Lung (tissue), 12 donors: ENCODE measurements around the gene PPP1R12C. TPM values are rescaled to one million over a fixed set of nuclear protein-coding genes. Genes with fewer than 3 reads are reported as not detected.

Experiments
- ATAC-seq: fragments of 200-7000 bp; cut with Tn5 transposase; one replicate; pipeline ENCODE4 v1.9.1; 2020; ENCODE audit warnings: moderate number of reproducible peaks; ENCODE audit not compliant: insufficient read depth, low FRiP score
- DNase-seq, 3 donors: peaks; one replicate each; pipeline ENCODE4 v3.0.0-alpha.2; 2013 to 2017
- H3K27ac ChIP-seq, 2 donors: one replicate each; pipeline ENCODE4 v1.5.1; 2013; ENCODE audit warnings: mild to moderate bottlenecking in 2 of 2, moderate library complexity in 2 of 2, control low read depth in 1 of 2, inconsistent platforms in 1 of 2, low read depth in 1 of 2, low read length in 1 of 2
- H3K27me3 ChIP-seq, 3 donors: one replicate each; pipeline ENCODE4 v1.5.1; 2013; ENCODE audit warnings: low read length in 2 of 3; ENCODE audit not compliant: control insufficient read depth in 3 of 3, insufficient read depth in 3 of 3
- H3K36me3 ChIP-seq, 4 donors: one replicate each; pipeline ENCODE4 v1.5.1; 2013; ENCODE audit warnings: low read length in 4 of 4, mild to moderate bottlenecking in 1 of 4, moderate library complexity in 1 of 4; ENCODE audit not compliant: control insufficient read depth in 4 of 4, insufficient read depth in 4 of 4
- H3K4me1 ChIP-seq, 5 donors: one replicate each; pipeline ENCODE4 v1.5.1; 2013; ENCODE audit warnings: low read length in 5 of 5, mild to moderate bottlenecking in 2 of 5, moderate library complexity in 1 of 5; ENCODE audit not compliant: control insufficient read depth in 5 of 5, insufficient read depth in 5 of 5
- H3K4me3 ChIP-seq: one replicate; pipeline ENCODE4 v1.5.1; 2013; ENCODE audit warnings: mild to moderate bottlenecking, control low read depth, moderate library complexity
- H3K9ac ChIP-seq, 2 donors: one replicate each; pipeline ENCODE4 v1.5.1; 2013; ENCODE audit warnings: low read length in 2 of 2, control low read depth in 1 of 2; ENCODE audit not compliant: insufficient read depth in 1 of 2
- H3K9me3 ChIP-seq, 4 donors: one replicate each; pipeline ENCODE4 v1.5.1; 2013; ENCODE audit warnings: low read length in 3 of 4, mild to moderate bottlenecking in 1 of 4, moderate library complexity in 1 of 4; ENCODE audit not compliant: control insufficient read depth in 4 of 4, insufficient read depth in 3 of 4
- WGBS, 2 donors: extraction: QIAGEN DNeasy Blood & Tissue Kit; methylation state at CpG; one replicate each; pipeline ENCODE4 v1.1.7; 2013; 5-methylcytosine and 5-hydroxymethylcytosine counted together
- polyA plus RNA-seq, 2 donors: library from polyadenylated mRNA; stranded (reverse); fragments of 200-250 nt; gene quantifications; one replicate each; pipeline ENCODE4 v1.2.1, GENCODE V29; 2013
- total RNA-seq, 2 donors: library from RNA; depleted of rRNA in 1 of 2; stranded (reverse); fragments of >200 nt in 1 of 2; gene quantifications; one replicate each; pipeline ENCODE4 v1.2.1, GENCODE V29; 2014 to 2021
- TF ChIP-seq, protein P1 (sequence below): IDR thresholded peaks from 2 replicates; pipeline ENCODE4 v1.5.1; 2012; ENCODE audit warnings: mild to moderate bottlenecking; ENCODE audit errors: control extremely low read depth, extremely low read depth
- donor health status: control.
- donor health status: control.
- donor health status: Bipolar disorder and iron deficiency.
- donor health status: healthy.
- donor health status: DM: yes; HTN: yes; CAD: no.

Gene PPP1R12C
- total and polyA plus RNA-seq, 4 donors, result 47.4 to 163 (median 111) TPM

DNA sequence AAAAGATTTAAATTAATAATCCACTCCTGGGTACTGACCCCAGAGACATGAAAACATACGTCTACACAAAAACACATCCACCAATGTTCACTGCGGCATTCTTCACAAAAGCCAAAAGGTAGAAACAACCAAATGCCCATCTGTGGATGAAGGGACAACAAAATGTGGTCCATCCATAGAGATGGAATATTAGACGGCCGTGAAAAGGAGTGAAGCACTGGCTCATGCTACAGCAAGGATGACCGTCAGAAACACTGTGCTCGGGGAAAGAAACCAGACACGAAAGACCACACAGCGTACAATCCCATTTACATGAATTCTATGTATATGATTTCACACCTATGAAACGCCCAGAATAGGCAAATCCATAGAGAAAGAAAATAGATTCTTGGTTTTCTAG is 60.6 kb downstream of the PPP1R12C start:
- ATAC-seq, result no peak
- H3K36me3 ChIP-seq, result peaks cover 7 to 30% (median 15%) of the 10 kb centered on the region in 4 donors
- no peak overlapping the region for H3K27ac ChIP-seq
- 96 to 98% methylated on average over 9 of the region's 9 CpGs for WGBS, 2 donors
- no peaks in the 10 kb centered on the region for H3K27me3 ChIP-seq
- no peak for DNase-seq
- no peak overlapping the region for H3K4me3 ChIP-seq
- H3K9me3 ChIP-seq, result peaks cover 0 to 2% (median 0%) of the 10 kb centered on the region in 4 donors
- peaks cover 0 to 5% (median 0%) of the 10 kb centered on the region in 5 donors for H3K4me1 ChIP-seq
- TF ChIP-seq, protein P1, sequence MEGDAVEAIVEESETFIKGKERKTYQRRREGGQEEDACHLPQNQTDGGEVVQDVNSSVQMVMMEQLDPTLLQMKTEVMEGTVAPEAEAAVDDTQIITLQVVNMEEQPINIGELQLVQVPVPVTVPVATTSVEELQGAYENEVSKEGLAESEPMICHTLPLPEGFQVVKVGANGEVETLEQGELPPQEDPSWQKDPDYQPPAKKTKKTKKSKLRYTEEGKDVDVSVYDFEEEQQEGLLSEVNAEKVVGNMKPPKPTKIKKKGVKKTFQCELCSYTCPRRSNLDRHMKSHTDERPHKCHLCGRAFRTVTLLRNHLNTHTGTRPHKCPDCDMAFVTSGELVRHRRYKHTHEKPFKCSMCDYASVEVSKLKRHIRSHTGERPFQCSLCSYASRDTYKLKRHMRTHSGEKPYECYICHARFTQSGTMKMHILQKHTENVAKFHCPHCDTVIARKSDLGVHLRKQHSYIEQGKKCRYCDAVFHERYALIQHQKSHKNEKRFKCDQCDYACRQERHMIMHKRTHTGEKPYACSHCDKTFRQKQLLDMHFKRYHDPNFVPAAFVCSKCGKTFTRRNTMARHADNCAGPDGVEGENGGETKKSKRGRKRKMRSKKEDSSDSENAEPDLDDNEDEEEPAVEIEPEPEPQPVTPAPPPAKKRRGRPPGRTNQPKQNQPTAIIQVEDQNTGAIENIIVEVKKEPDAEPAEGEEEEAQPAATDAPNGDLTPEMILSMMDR, result no peak
- H3K9ac ChIP-seq, result no peak overlapping the region

DNA sequence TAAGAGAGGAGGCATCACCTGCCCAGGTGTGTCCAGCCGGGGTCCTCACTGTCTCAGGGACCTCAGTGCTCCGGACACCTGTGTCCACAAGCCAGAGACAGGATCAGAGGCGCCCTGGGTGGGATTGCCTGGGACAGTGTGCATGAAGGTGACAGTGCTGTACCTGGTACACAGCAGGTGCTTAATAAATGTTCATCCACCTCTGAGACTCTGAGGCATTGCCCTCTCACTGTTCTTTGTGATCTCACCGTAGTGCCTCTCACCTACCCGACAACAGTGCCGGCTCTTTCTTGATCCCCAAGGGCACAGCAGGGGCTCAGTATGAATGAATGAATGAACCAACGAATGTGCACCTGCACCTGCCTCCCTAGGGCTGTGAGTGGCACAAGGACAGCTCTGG is 63.7 kb downstream of the PPP1R12C start:
- Histone ChIP-seq H3K27me3 (no peaks in the 10 kb centered on the region), H3K9me3 (peaks cover 0 to 2% (median 0%) of the 10 kb centered on the region in 4 donors), H3K36me3 (peaks cover 7 to 47% (median 13%) of the 10 kb centered on the region in 4 donors), H3K27ac (no peak overlapping the region), H3K9ac (no peak overlapping the region), H3K4me3 (no peak overlapping the region), H3K4me1 (peaks cover 0 to 1% (median 0%) of the 10 kb centered on the region in 5 donors)
- ATAC-seq, result no peak
- 80 to 96% methylated on average over 7 of the region's 7 CpGs for WGBS, 2 donors
- TF ChIP-seq, protein P1, result no peak
- DNase-seq, result no peak

DNA sequence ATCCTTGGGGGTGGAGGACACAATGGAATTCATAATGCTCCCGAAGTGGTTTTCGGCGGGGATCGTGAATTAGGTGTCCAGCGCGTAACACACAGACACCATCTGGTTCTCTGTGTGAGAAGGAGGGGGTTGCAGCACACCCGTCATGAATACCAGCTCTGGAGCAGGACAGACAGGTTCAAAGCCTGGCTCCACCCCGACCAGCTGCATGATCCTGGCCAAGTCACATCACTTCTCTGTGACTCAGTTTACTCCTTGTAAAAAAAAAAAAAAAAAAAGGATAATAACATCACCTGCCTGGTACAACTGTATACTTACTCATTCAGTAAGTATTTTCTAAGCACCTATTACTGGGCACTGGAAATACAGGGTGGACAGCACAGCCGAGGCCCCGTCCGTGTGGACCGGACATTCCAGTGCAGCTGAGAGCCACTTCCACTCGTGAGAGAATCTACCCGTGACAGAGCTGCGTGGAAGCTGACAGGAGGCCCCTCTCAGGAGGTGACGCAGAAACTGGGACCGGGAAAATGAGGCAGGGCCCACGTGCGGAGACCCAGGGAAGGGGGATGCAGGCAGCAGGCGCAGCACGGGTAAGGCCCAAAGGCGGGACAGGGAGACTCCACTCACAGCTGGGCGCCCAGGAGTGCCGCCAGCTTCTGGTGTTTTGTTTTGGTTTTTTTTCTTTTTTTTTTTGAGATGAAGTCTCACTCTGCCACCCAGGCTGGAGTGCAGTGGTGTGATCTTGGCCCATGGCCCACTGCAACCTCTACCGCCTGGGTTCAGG is 66.5 kb downstream of the PPP1R12C start:
- Histone ChIP-seq H3K27me3 (no peaks in the 10 kb centered on the region), H3K4me3 (no peak overlapping the region), H3K4me1 (peaks cover 0 to 1% (median 0%) of the 10 kb centered on the region in 5 donors), H3K9ac (no peak overlapping the region), H3K27ac (no peak overlapping the region), H3K9me3 (peaks cover 0 to 2% (median 0%) of the 10 kb centered on the region in 4 donors), H3K36me3 (peaks cover 3 to 59% (median 10%) of the 10 kb centered on the region in 4 donors)
- WGBS, 2 donors, result 97 to 98% methylated on average over 25 of the region's 25 CpGs
- ATAC-seq (no peak), DNase-seq (no peak)
- TF ChIP-seq, protein P1, result no peak
